Amniotic stem cell (primary cell): Measurements from ENCODE around the gene PHACTR1.

Experiments used
- DNase-seq: peaks from one replicate; lab custom pipeline; 2025; lab: John Stamatoyannopoulos, UW

PHACTR1 gene

DNA sequence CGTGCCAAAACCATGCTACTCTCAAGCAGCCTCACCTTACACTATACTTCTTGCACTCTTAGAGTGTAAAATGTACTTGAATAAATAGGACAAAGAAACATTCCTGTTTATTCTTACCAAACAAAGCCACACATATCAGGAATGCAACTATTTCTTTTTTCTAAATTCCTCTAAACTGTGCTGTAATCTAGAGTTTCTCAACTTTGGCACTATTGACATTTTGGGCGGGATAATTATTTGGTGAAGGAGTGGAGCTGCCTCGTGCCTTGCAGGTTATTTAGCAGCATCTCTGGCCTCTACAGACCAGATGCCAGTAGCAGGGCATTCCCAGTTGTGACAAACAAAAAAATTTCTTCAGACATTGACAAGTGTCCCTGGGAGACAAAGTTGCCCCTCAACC lies 86.9 kb downstream of the PHACTR1 start:
- no peak for DNase-seq

DNA sequence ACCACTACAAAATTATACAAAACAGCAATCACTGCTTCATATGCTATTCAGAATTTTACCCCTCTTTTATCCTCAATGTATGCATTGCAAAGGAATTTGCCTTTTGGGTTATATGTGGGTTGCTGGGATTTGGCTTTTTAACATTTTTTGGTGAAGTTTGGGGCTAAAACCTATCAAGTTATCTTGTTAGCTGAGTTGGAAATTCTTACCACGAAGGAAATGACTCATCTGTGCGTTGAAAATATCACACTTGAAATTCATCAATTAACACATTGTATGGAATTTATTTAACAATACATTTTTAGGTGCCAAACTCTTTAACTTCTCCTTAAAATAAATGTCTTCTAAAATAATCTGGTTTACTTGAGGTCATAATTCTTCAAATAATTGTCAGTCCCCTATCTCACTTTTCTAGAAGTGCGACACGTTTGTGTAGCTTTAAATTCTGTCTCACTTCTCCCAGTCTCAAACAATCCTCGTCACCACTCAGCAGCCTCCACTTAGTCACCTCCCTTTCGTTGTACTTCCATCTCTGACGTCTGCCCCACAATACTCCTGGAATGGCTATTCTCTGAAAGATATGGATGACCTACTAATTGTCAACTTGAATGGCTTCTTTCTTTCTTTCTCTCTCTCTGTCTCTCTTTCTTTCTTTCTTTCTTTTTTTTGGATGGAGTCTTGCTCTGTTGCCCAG lies 88.5 kb downstream of the PHACTR1 start:
- DNase-seq = no peak

DNA sequence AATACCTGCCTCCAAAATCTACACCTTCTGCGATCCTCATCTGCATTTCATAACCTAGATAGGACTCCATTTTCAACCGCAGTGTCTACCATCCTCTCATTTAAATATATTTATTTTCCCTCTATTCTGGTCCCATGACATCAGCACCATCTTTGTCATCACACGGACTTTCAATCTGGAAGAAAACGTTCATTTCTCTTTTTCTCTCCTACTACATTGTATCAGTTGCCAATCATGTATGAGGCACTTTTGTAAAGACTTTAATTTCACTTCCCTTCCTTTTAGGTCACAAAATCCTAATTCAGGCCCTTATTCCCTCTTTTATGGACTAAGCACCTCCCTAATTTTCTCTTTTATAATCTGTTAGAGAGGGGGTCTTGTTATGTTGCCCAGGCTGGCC lies 89.6 kb downstream of the PHACTR1 start:
- no peak for DNase-seq

DNA sequence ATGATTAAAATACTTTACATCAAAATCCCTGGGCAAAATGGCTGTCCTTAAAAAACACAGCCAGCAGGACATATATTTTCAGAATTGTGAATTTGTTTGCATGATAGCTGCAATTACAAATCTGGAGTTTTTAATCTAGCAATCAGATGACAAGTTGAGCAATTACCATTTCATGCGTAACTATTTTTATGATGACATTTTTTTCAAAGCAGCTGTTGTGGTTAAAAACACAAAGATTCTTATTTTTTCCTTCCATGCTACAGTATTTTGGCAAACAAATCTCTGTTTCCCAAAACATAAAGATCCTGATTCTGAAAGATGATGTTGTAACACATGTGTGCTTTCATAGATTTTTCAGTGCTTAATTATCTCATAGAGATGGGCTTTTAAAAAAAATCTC lies 90.2 kb downstream of the PHACTR1 start:
- no peak for DNase-seq

DNA sequence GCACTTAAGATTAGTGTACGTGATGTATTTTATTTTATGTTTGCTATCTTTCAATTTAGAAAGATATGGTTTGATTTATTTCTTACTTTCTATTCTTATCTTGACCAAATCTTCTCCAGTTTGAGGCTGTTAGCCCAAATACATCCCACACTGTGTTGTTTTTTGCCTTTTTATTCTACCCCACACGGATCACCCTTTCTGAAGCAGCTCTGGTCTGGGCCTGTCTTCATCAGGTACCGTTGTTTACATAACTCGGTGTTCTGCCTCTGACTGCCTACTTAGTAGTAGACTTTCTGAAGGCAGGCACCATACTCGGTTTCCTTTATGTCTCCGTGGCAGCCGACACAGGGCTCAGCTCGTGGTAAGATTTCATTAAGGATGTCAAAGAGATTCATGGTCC lies 95.0 kb downstream of the PHACTR1 start:
- DNase-seq = no peak

DNA sequence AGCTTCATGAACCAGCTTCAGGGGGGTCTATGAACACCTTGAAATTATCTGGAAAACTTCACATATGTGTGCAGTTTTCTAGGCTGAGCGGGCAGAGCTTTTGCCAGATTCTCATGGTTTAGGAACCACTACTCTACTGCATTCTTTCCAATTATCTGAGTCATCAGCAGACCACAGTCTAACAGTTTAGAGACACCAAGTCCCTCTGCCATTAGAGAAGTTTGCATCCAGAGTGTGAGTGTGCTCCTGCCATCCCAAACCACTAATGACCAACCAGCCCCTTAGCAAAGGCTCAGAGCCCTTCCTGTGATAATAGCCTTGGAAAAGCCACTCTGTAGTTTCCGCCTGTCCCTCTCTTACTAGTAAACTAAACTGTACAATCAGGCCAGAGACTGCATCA lies 96.8 kb downstream of the PHACTR1 start:
- no peak for DNase-seq

DNA sequence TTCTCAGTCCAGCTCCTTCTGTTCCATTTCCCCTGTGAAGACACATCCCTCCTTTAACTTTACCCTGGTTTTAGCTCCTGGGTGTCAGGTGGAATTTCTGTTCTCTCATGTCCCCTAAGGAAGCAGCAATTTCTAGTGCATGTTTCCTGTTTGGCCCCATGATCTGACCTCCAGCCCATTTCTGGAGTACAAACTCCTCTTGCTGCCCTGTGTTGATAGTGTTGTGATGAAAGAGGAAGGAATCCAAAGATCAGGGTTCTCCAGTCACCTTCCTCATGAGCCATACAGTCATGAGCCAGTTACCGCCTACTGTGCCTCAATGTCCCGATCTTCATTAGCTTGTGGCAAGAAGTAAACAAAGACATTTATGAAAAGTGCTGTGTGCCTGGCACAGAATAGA lies 97.4 kb downstream of the PHACTR1 start:
- no peak for DNase-seq

DNA sequence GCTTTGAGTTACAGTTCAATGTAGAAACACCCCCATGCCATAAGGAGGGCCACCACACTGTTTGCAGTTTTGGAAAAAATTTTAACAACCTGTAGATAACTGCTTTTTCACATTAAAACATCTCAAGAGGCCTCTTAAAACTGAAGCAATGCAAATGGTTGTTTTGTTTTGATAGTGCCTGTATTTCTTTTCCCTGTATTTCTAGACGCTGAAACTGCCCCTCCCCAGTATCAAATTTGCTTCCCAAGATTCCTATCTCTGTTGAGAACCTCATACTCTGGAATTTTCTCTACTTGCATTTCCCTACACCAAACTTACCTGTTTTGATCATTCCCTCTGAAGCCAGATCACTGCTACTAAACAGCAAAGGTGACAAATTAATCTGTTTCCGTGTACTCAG lies 98.5 kb downstream of the PHACTR1 start:
- DNase-seq = no peak

DNA sequence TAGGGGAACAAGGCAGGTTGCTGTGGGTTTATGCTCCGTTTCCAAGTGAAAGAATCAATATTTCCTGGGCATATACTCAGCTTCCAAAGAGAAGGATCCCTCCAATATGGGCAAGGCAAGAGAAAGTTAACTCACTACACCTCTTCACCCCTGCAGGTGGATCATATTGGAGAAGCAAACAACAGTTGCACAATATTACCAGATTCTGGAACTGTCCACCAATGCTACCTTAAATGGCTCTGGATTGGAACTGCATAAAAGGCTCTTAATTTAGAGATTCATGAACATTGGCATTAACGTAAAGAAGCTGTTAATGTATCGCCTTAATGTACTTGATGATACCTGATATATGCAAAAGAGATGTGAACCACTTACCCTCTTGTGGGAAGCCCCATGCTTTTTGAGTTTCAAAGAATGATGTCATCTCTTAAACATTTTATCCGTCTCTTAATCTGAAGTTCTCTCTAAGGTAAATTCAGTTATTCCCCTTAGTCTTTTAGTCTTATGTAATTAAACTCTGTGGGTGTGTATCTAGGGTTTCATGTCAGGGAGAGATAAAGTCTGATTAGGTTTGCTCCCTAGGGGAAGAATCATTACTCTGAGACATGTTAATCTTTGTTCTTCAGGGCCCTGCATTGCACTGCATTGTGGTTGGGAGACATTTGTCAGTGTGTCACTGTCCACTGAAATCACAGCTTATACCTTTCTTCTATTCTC lies 99.5 kb downstream of the PHACTR1 start:
- no peak for DNase-seq

DNA sequence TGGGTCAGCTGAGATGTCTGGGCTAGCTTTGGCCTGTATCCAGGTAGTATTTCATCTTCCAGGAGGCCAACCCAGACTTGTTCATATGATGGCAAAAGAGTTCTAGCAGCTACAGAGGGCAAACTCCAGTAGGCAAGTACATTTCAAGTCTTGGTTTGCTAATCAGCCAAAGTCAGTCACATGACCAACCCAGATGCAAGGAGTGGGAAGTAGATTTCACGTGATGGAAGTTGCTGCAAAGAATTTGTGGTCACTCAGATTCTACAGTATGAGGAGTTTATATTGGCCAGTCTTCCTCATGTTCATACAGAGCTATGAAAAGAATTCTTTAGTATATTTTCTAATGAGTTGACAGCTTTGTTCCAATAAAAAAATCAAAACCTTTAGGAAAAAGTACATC lies 101.8 kb downstream of the PHACTR1 start:
- no peak for DNase-seq

DNA sequence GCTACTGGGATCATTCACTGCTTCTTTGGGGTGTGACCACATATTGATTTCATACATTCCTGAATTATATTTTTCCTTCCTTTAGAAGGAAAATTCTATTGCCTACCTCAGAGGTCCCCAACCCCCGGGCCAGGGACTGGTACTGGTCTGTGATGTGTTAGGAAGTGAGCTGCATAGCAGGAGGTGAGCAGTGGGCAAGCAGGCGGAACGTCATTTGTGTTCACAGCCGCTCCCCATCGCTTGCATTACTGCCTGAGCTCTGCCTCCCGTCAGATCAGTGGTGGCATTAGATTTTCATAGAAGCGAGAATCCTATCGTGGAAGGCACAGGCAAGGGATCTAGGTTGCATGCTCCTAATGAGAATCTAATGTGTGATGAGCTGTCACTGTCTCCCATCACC lies 107.3 kb downstream of the PHACTR1 start:
- no peak for DNase-seq

DNA sequence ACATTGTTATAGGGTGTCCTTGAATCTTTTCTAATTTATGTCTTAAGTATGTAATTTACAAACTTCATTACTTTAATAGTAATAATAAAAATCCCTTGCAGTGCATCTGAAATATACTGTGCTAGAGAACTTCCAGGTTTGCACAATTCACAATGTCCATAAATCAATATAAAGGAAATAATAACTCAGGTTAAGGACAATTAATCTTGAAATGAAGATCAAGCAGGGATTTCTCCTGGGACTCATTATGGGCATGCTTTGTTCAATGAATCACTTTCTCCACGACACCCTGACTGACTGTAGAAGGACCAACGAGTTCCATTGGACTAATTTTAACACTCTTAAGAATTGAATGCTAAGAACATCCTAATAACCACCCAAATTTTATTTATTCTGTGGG lies 110.0 kb downstream of the PHACTR1 start:
- no peak for DNase-seq

DNA sequence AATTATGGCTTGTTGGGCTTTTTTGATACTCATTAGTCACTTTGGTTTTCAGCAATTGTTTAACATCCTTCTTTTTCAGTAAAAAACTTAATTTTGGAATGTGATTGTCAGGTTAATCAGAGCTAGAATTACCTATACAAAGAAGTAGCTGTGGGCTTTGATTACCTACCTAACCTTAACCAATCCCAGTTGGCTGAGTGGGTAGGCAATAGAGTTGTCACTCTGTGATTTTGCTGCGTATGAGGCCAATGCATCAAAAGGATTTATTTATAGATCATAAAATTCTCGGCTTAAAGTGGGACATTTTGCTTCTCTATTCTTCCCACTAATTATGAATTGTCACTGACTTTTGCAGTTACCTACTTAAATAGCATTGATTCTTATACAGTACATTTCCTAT lies 111.4 kb downstream of the PHACTR1 start:
- DNase-seq = no peak

DNA sequence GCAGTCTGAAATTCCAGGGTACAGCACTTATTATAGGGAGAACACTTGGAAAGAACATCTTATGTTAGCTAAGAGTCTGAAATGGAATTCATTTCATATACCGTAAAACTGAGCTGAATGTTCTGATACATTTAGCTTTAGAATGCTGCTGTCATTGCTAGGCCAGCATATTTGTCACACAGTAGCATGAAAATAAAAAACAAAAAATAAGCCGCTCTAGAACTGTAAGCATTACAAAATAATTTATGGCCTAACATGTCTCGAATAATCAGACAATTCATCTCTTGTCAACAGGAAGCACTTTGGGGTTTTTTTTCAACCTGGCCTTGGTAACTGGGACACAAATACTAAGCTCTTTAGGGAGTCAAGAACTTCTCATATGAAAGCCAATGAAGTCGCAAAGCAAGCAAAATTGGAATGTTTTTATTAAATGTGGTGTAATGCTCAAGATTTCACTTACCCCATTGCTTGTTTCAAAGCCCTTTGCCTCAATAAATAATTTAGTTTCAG lies 115.7 kb downstream of the PHACTR1 start:
- DNase-seq = no peak

DNA sequence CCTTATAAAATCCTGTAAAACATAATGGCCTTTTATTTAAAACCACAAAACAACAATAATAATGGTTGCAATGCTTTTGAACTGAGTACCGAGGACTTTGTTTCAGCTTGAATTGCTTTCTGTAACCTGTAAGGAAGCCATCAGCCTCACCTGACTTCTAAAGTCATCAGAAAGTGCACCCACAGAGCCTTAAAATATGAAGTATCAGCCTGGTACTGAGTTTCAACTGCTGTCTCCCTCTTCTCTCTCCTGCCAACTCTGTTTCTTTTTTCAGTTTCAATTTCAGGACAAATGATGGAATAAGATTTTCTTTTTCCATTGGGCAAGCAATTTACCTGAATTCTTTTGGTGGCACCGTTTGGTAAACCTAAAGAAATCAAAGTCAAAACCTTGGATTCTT lies 119.4 kb downstream of the PHACTR1 start:
- DNase-seq = no peak

DNA sequence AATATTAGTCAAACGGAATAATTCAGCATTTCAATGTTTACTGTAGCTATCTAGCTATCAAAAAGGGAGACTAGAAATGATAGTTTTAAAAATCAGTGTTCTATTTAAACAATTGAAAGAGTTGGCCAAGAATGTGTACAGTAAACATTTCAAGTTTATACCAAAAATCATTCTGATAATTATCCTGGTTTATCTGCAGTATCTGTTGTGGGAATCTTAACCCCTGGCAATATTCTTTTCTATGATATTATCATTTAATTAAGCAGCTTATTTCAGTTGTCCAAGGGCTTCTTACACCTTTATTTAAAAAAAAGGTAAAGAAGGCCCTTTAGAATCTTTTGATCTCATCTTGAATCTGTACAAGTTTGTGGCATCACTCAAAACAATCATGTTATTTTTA lies 125.1 kb downstream of the PHACTR1 start:
- no peak for DNase-seq

DNA sequence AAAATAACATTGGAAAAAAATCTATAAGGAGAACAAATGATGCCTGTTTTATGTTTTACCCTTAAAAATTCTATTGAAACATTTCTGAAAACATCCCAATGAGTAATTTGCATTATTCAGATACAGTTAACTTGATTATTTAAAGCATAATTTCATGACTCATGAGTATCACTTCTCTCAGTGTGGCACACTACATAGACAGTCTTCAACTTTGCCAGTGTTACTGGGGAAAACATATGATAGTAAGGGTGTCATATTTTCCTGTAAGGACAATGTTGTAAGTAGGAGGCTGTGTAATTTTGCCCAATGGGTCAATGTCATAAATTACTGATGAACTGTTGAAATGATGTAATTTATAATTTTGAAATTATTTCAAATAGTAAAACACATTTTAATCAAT lies 125.5 kb downstream of the PHACTR1 start:
- no peak for DNase-seq

DNA sequence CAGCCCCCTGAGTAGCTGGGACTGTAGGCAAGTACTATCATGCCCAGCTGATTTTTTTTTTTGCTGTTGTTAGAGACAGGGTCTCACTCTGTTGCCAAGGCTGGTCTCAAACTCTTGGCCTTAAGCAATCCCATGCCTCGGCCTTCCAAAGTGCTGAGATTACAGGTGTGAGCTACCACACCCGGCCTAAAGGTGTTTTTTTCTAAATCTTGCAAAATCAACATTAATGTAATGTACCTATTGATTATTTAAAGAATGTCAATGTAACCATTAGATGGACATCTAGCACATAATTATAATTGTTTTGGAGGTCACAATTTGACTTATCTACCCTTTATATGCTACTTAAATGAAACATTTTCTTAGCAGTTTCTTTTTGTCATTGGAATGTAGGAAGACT lies 126.1 kb downstream of the PHACTR1 start:
- no peak for DNase-seq

DNA sequence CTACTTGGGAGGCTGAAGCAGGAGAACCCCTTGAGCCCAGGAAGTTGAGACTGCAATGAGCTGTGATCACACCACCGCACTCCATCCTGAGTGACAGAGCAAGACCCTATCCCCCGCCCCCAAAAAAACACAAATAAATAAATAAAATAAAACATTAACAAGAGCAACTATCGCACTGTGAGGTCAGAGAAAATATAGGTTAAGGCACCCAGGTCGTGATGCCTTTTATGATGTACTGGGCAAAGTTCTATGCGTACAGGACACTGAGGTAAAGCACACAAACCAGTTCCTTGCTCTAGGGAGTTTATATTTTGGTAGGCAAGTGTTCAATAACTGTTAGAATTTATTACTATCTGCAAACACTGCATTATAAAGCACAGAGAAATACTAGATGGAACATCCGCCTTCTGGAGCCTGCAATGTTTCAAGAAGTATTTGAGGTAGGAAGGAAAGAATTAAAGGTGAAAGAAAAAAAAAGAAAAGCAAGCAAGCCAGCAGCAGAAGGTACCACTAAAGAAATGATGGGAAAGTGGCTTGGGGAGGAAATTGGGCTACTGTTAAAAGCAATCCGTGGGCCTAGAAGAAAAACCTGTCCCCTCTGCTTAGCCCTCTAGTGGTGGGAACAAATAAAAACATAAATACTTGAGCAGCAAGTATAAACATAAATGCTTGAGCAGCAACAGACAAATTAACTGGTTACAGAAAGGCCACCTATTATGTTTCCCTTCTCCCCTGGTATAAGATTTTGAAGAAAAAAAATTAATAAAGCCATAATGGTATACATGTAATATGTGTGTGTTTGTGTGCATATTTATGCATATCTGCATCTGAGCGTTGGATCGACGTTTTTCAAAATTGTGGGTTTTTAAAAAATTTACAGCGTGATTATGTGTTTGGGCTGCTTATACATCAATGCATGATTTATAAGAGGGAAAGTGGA lies 128.0 kb downstream of the PHACTR1 start:
- no peak for DNase-seq

DNA sequence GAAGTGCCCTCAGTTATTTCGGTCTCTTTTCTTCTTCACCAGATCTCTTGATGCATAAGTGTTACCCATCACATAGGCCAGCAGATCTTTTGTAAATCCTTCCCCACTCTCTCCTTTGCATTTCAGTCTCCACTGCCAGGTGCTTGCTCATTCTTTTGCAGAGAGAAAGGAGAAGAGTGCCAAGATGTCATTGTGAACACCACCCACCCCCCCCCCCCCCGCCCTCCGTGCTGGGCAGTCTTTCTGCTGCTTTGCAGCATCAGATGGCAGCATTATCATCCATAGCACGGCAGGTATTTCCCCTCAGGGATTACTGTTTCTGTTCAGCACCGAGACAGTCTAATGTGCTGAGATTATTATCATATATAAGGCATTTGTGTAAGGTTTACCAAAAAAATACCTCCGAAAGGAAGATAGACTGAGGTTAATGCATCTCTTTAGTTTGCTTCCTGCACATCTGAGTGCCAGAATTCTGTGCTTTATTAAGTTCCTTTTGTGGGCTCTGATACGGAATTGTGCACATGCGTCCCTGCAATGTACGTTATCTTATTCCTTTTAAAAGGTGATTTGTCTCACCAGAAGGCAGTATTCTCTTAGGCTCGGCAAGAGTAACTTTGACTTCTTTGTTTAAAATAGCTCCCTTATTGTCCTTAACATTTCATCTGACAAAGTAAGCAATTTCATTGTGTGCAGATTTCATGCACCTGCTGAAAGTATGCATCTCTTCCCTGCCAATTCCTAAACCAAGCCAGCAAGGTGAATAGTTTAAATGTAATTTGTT lies 128.8 kb downstream of the PHACTR1 start:
- DNase-seq = no peak

DNA sequence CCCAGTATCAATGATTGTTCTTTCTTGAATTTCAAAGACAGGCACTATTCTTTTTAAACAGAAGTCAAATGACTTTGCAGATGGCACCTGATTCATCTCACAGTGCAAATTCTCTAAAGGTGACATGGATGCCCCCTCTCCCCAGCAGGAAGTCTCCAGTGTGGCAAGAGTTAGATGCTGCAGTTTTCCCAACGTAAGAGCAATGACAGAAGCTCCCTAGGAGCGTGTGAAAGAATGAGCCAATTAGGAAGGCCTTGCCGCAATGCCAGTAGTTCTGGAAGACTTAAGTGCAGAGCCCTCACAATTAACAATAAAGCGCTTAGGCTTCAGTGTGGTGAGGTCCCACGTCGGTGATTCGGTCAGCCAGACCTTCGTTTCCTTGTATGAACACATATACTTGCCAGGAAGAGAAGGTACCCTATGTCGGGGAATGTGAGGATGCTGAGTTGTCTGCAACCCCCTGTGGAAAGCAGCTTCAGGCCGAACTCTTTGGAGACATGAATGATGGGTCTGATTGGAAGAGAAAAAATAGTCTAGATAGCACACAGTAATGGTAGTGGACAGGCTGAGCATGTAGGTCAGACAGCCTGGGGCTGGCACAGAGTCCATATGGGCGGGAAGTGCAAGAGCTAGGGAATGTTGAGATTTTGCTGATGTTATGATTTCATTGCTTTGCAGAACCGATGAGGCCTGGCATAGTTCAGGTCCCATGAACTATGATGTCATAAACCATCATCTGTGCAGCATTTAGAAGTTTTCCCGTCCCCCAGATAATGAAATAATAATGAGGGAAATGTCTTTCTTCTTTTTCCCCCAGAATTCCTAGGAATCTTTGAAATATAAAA lies 132.6 kb downstream of the PHACTR1 start:
- DNase-seq = no peak
